Thyroid gland (tissue), 4 donors: Measurements from ENCODE around the gene ATP6V0C. TPM values are rescaled to one million over a fixed set of nuclear protein-coding genes. Genes with fewer than 3 reads are reported as not detected.

ENCODE experiments used
- DNase-seq, 2 donors: peaks; one replicate each; pipeline ENCODE4 v3.0.0-alpha.2; 2019
- H3K27ac ChIP-seq, 3 donors: fragments of 200-600 bp; sonication (generic); 1 replicate in 2 of 3; 2 replicates in 1 of 3; pipeline ENCODE4 v1.5.1; 2016 to 2019; ENCODE audit warnings: mild to moderate bottlenecking in 1 of 3, moderate library complexity in 1 of 3
- H3K27me3 ChIP-seq: fragments of 200-600 bp; sonication (generic); one replicate; pipeline ENCODE4 v1.5.1; 2019
- H3K36me3 ChIP-seq, 2 donors: fragments of 200-600 bp; sonication (generic); one replicate each; pipeline ENCODE4 v1.5.1; 2016 to 2019
- H3K4me1 ChIP-seq, 2 donors: fragments of 200-600 bp; sonication (generic); one replicate each; pipeline ENCODE4 v1.5.1; 2017 to 2019
- H3K4me3 ChIP-seq, 3 donors: fragments of 200-600 bp; sonication (generic); replicated peaks in 1 of 3; 1 replicate in 2 of 3; 2 replicates in 1 of 3; pipeline ENCODE4 v1.5.1; 2016; ENCODE audit warnings: mild to moderate bottlenecking in 1 of 3
- H3K9me3 ChIP-seq: fragments of 200-600 bp; sonication (generic); one replicate; pipeline ENCODE4 v1.5.1; 2017
- POLR2A ChIP-seq, 2 donors: fragments of 450-650 bp; IDR thresholded peaks; one replicate each; pipeline ENCODE4 v1.6.1; 2017; ENCODE audit warnings: antibody characterized with exemption in 2 of 2, mild to moderate bottlenecking in 2 of 2, moderate library complexity in 1 of 2
- WGBS, 2 donors: methylation state at CpG; one replicate each; pipeline ENCODE4 v1.1.5; 2017; 5-methylcytosine and 5-hydroxymethylcytosine counted together
- intact Hi-C: fragments of 100-400 bp; cut with DNase I; formaldehyde crosslinking; loops from one replicate; pipeline ENCODE4 v1.15.1; 2023
- total RNA-seq, 4 donors: library from RNA; depleted of rRNA; stranded (reverse); fragments of >200 nt; gene quantifications; one replicate each; pipeline ENCODE4 v1.2.3, GENCODE V29; 2016
- TF ChIP-seq, protein P1 (sequence below), 6 experiments: fragments of 200-600 bp in 3 of 6; fragments of 450-650 bp in 3 of 6; sonication (generic) in 3 of 6; IDR thresholded peaks; one replicate each; pipeline ENCODE4 v1.5.1; 2016 to 2019; ENCODE audit warnings: antibody characterized with exemption in 6 of 6, mild to moderate bottlenecking in 2 of 6, inconsistent platforms in 1 of 6, moderate library complexity in 1 of 6

ATP6V0C gene
- total RNA-seq, 4 donors from 2014 or later, result 33.1 to 62.1 (median 36.3) TPM

DNA sequence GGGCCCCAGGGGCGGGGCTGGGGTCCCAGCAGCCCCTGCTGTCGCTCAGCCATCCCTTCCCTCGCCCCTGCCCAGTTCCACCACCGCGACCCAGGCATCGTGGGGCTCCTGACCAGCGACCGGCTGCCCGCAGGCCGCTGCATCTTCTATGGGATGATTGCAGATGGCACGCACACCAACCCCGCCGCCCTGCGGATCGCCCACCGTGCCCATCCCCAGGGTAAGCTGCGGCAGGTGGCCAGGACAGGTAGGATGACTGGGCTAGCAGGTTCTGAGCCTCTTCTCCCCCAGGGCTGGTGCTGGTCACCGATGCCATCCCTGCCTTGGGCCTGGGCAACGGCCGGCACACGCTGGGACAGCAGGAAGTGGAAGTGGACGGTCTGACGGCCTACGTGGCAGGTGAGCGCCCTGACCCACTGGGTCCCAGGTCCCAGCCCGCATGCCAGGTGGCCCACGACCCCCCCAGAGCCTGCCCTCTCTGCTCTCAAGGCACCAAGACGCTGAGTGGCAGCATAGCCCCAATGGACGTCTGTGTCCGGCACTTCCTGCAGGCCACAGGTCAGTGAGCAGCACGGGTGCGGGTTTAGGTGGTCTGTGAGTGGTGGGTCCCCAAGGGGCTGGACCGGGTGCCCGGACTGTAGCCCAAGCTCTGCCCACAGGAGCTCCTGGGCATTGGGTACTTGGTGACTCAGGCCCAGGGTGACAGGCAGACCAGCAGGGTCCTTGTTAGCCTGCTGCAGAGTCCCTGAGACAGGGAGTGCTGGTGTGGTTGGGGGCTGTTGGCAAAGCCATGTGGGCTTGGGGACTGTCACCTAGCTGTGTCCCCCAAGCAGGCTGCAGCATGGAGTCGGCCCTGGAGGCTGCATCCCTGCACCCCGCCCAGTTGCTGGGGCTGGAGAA, 14.7 kb downstream of the ATP6V0C start:
- DNase-seq, result no peak
- Histone ChIP-seq H3K9me3 (no peaks in the 10 kb centered on the region), H3K27ac (no peak overlapping the region), H3K36me3 (peaks cover 0 to 22% of the 10 kb centered on the region in 2 donors), H3K27me3 (no peaks in the 10 kb centered on the region), H3K4me3 (no peak overlapping the region), H3K4me1 (peaks cover 7 to 9% of the 10 kb centered on the region in 2 donors)
- WGBS, 2 donors, result 94 to 97% methylated on average over 25 to 27 of the region's 36 CpGs
- intact Hi-C loops, result no loop called here
- TF ChIP-seq, protein P1, sequence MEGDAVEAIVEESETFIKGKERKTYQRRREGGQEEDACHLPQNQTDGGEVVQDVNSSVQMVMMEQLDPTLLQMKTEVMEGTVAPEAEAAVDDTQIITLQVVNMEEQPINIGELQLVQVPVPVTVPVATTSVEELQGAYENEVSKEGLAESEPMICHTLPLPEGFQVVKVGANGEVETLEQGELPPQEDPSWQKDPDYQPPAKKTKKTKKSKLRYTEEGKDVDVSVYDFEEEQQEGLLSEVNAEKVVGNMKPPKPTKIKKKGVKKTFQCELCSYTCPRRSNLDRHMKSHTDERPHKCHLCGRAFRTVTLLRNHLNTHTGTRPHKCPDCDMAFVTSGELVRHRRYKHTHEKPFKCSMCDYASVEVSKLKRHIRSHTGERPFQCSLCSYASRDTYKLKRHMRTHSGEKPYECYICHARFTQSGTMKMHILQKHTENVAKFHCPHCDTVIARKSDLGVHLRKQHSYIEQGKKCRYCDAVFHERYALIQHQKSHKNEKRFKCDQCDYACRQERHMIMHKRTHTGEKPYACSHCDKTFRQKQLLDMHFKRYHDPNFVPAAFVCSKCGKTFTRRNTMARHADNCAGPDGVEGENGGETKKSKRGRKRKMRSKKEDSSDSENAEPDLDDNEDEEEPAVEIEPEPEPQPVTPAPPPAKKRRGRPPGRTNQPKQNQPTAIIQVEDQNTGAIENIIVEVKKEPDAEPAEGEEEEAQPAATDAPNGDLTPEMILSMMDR (IDR thresholded peaks at IDR 0.05), result no peak
- no peak for TF ChIP-seq POLR2A (IDR thresholded peaks at IDR 0.05)

DNA sequence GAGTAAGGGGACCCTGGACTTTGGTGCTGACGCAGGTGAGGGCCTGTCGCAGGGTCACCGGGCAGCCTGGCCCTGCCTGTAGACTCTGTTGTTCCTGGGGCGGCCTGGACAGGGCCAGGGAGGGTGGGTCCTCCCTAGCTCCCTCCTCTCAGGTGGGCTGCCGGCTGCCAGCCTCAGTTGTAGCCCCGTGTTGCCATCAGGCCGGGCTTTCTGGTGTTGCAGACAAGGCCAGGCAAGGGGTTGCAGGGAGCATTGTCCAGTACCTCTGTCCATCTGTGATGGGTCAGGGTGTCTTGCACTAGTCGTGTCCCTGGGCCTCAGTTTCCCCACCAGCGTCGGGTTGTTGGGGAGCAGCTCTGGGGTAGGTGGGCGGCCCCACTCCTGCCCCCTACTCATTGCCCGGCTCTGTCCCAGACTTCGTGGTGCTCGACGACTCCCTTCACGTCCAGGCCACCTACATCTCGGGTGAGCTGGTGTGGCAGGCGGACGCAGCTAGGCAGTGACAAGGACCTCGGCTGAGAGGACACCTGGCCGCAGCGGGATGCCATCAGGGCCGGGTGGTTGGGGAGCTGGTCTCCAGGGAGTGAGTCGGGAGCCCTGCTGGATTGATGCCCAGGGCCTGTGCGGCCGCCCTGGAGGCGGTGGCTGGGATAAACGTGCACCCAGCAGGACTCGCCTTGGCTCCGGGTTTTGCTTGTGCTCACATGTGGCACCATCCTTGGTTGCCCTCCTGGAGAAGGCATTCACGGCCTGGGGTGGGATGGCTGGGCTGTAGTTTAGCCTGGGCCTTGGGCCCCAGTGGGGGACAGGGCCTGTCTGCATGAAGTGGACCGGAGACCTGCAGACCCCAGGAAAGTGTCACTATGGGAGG, 15.5 kb downstream of the ATP6V0C start:
- peaks cover 0 to 19% of the 10 kb centered on the region in 2 donors for H3K36me3 ChIP-seq

DNA sequence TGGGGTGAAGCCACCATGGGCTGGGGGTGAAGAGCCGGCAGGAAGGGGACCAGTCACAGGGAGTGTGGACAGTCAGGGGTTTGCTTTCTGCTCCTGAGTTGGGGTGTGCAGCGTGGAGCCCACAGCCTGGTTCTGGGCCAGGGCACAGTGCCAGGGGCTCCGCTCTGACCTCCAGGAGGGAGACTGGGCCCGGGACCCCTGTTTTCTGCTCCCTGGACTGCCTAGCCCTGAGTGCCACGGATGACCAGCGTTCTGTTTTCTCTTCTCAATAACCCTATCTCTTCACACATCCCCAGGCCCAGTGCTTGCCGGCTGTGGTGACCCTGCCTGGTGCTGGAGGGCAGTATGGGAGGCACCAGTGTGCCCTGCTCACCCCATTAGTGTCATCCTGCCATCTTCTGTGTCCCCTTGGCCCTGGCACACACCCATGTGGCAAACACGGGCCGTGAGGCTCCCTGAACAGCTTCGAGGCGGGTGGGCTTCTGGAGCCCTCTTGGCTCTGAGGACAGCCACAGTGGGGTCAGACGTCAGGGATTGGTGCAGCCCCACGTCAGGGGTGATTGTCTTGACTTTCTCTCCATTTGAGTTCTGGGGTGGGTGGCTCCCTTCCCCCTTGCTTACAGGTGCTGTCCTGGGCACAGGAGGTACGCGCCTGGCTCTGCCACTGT, 16.3 kb downstream of the ATP6V0C start:
- 96% methylated on average over 14 to 15 of the region's 15 CpGs for WGBS, 2 donors

More for the DNA sequence above, 15.5 kb downstream of the ATP6V0C start:
- no peak for DNase-seq
- no peak for TF ChIP-seq POLR2A (IDR thresholded peaks at IDR 0.05)
- TF ChIP-seq, protein P1 (IDR thresholded peaks at IDR 0.05), result no peak
- WGBS, 2 donors, result 90 to 93% methylated on average over 14 to 16 of the region's 32 CpGs
- Histone ChIP-seq H3K27ac (no peak overlapping the region), H3K27me3 (no peaks in the 10 kb centered on the region), H3K4me3 (no peak overlapping the region), H3K9me3 (no peaks in the 10 kb centered on the region), H3K4me1 (peaks cover 7 to 18% of the 10 kb centered on the region in 2 donors)
- intact Hi-C loops, result no loop called here

DNA sequence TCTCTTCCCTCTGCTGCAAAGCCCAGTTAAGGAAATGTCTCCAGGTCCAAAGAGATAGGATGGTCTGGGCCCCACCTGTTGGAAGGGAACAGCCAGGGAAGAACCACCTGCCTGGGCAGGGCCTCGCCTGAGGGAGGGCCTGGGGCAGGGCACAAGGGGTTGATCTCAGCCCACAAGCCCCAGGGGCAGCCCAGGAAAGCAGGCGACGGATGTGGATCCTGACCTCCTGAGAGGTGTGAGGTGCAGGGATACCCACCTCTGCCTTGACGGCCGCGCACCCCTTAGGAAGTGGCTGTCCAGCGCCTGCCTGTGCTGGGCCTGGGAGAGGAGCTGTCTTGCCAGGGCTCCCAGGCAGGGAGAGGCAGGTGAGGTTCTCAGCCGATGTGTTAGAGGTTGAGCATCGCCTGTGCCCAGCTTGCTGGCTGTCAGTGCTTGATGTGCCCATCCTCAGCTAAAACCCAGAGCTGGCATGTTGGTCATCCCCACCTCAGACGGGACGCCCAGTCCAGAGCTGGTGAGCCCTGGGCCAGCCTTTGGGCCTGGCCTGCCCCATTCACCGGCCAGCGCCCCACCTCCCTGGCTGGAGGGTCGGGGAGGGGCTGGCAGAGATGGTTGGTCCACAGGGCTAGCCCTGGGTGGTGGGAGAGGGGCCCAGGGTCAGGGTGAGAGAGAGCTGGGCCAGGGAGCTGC, 17.0 kb downstream of the ATP6V0C start:
- Histone ChIP-seq H3K36me3 (peaks cover 0 to 13% of the 10 kb centered on the region in 2 donors), H3K4me1 (peaks cover 7 to 27% of the 10 kb centered on the region in 2 donors), H3K9me3 (no peaks in the 10 kb centered on the region), H3K27me3 (no peaks in the 10 kb centered on the region), H3K27ac (peak overlapping the region in 2 of 3 donors; percentile 70 to 92), H3K4me3 (no peak overlapping the region)
- intact Hi-C loops, result no loop called here
- 84 to 87% methylated on average over 8 to 14 of the region's 14 CpGs for WGBS, 2 donors
- no peak for DNase-seq
- no peak for TF ChIP-seq POLR2A (IDR thresholded peaks at IDR 0.05)
- TF ChIP-seq, protein P1 (IDR thresholded peaks at IDR 0.05), result no peak

More for the DNA sequence above, 16.3 kb downstream of the ATP6V0C start:
- intact Hi-C loops, result no loop called here
- no peak for DNase-seq
- Histone ChIP-seq H3K27me3 (no peaks in the 10 kb centered on the region), H3K4me3 (no peak overlapping the region), H3K27ac (no peak overlapping the region), H3K36me3 (peaks cover 0 to 19% of the 10 kb centered on the region in 2 donors), H3K4me1 (peaks cover 7 to 25% of the 10 kb centered on the region in 2 donors), H3K9me3 (no peaks in the 10 kb centered on the region)
- TF ChIP-seq, protein P1 (IDR thresholded peaks at IDR 0.05), result no peak
- TF ChIP-seq POLR2A (IDR thresholded peaks at IDR 0.05), result no peak
